H1 (cell line): ENCODE measurements around the gene SHLD1. TPM values are rescaled to one million over a fixed set of nuclear protein-coding genes. Genes with fewer than 3 reads are reported as not detected.

Experiments used
- CTCF ChIA-PET: fragments of 300-600 bp; sonication (Branson Sonifier 250); formaldehyde crosslinking; loops from one replicate; lab custom pipeline; 2021; ENCODE audit not compliant: partially characterized antibody; lab: Charles Lee
- POLR2A ChIA-PET: fragments of 300-600 bp; sonication (Branson Sonifier 250); formaldehyde crosslinking; loops from one replicate; lab custom pipeline; 2021; ENCODE audit warnings: inconsistent platforms; ENCODE audit not compliant: partially characterized antibody; lab: Charles Lee
- DNase-seq, 2 experiments: peaks; one replicate each; pipeline versions ENCODE4 v3.0.0 to v3.0.0-alpha.2; 2010 to 2022; ENCODE audit warnings: low spot score in 2 of 2, low read depth in 1 of 2, mixed read lengths in 1 of 2
- FAIRE-seq: peaks from 2 replicates; lab custom pipeline; 2011; peaks lifted over from hg19 to GRCh38; lab: Jason Lieb, UNC
- H2AFZ ChIP-seq: 2 replicates; pipeline ENCODE4 v1.8.1; 2012; ENCODE audit warnings: low read length, inconsistent platforms
- H2AK5ac ChIP-seq: 2 replicates; pipeline ENCODE4 v1.6.1; 2013; ENCODE audit warnings: low read depth, low read length
- H2BK120ac ChIP-seq: replicated peaks from 2 replicates; pipeline ENCODE3; 2013; ENCODE audit warnings: low read depth, low read length, inconsistent platforms
- H2BK12ac ChIP-seq: 2 replicates; pipeline ENCODE4 v1.6.1; 2013; ENCODE audit warnings: low read depth, low read length
- H2BK15ac ChIP-seq: 2 replicates; pipeline ENCODE4 v1.6.1; 2013; ENCODE audit warnings: low read length
- H2BK20ac ChIP-seq: 2 replicates; pipeline ENCODE4 v1.6.1; 2013; ENCODE audit warnings: low read length
- H2BK5ac ChIP-seq: 2 replicates; pipeline ENCODE4 v1.6.1; 2013; ENCODE audit warnings: low read depth, low read length
- H3K14ac ChIP-seq: 2 replicates; pipeline ENCODE4 v1.6.1; 2013; ENCODE audit warnings: inconsistent platforms; ENCODE audit not compliant: insufficient read length
- H3K18ac ChIP-seq: 2 replicates; pipeline ENCODE4 v1.6.1; 2013; ENCODE audit warnings: low read length; ENCODE audit errors: extremely low read depth
- H3K23ac ChIP-seq: 2 replicates; pipeline ENCODE4 v1.6.1; 2013; ENCODE audit warnings: inconsistent platforms; ENCODE audit not compliant: insufficient read length
- H3K23me2 ChIP-seq: 2 replicates; pipeline ENCODE4 v1.6.1; 2013; ENCODE audit warnings: low read depth, low read length
- H3K27ac ChIP-seq: 2 replicates; pipeline ENCODE4 v1.6.1; 2011; ENCODE audit warnings: low read depth, low read length, inconsistent platforms
- H3K27me3 ChIP-seq, 4 experiments: replicated peaks in 1 of 4; 1 replicate in 1 of 4; 2 replicates in 3 of 4; pipeline versions ENCODE4 v1.6.1 to v1.8.1; 2011 to 2013; ENCODE audit warnings: low read length in 3 of 4, mild to moderate bottlenecking in 3 of 4, inconsistent platforms in 2 of 4, mixed read lengths in 2 of 4, moderate library complexity in 1 of 4; ENCODE audit not compliant: control insufficient read depth in 3 of 4, insufficient read depth in 3 of 4; ENCODE audit errors: extremely low read depth in 1 of 4
- H3K36me3 ChIP-seq, 4 experiments: 2 replicates each; pipeline versions ENCODE4 v1.6.1 to v1.8.1; 2011 to 2013; ENCODE audit warnings: mild to moderate bottlenecking in 4 of 4, low read length in 3 of 4, moderate library complexity in 2 of 4, control low read depth in 1 of 4, inconsistent platforms in 1 of 4; ENCODE audit not compliant: insufficient read depth in 4 of 4, control insufficient read depth in 2 of 4
- H3K4ac ChIP-seq: replicated peaks from 2 replicates; pipeline ENCODE3; 2013; ENCODE audit warnings: low read length, low read depth, mixed read lengths, inconsistent platforms; ENCODE audit not compliant: insufficient read length
- H3K4me1 ChIP-seq, 4 experiments: replicated peaks in 1 of 4; 1 replicate in 1 of 4; 2 replicates in 3 of 4; pipeline versions ENCODE4 v1.6.1 to v1.8.1; 2011 to 2013; ENCODE audit warnings: low read length in 3 of 4, inconsistent platforms in 2 of 4, mixed read lengths in 1 of 4; ENCODE audit not compliant: insufficient read depth in 4 of 4, control insufficient read depth in 3 of 4
- H3K4me2 ChIP-seq, 2 experiments: 2 replicates each; pipeline versions ENCODE4 v1.6.1 to v1.8.1; 2011 to 2013; ENCODE audit warnings: low read depth in 2 of 2, low read length in 2 of 2, control low read depth in 1 of 2, inconsistent platforms in 1 of 2, mild to moderate bottlenecking in 1 of 2; ENCODE audit not compliant: insufficient read depth in 1 of 2
- H3K4me3 ChIP-seq, 4 experiments: fragments of 200-600, 300-600 bp in 1 of 4; sonication (generic), shearing (Covaris generic), sonication (Bioruptor Twin) in 1 of 4; 2 replicates each; pipeline versions ENCODE4 v1.5.1 to v1.8.1; 2011 to 2016; ENCODE audit warnings: low read length in 4 of 4, low read depth in 3 of 4, control low read depth in 2 of 4, inconsistent platforms in 2 of 4, mild to moderate bottlenecking in 2 of 4, mixed read lengths in 1 of 4, moderate library complexity in 1 of 4; ENCODE audit not compliant: insufficient read depth in 2 of 4; ENCODE audit errors: extremely low read depth in 1 of 4
- H3K56ac ChIP-seq: replicated peaks from 2 replicates; pipeline ENCODE3; 2013; ENCODE audit warnings: low read depth, mild to moderate bottlenecking, mixed read lengths, low read length, inconsistent platforms; ENCODE audit not compliant: insufficient read length
- H3K79me1 ChIP-seq: 2 replicates; pipeline ENCODE4 v1.6.1; 2013; ENCODE audit warnings: low read depth, low read length, control low read depth
- H3K79me2 ChIP-seq, 2 experiments: 2 replicates each; pipeline versions ENCODE4 v1.6.1 to v1.8.1; 2012 to 2013; ENCODE audit warnings: low read length in 2 of 2, mild to moderate bottlenecking in 2 of 2, inconsistent platforms in 1 of 2; ENCODE audit not compliant: insufficient read depth in 2 of 2, control insufficient read depth in 1 of 2
- H3K9ac ChIP-seq, 4 experiments: replicated peaks in 1 of 4; 1 replicate in 1 of 4; 2 replicates in 3 of 4; pipeline versions ENCODE4 v1.6.1 to v1.8.1; 2011 to 2013; ENCODE audit warnings: low read depth in 3 of 4, low read length in 3 of 4, control low read depth in 2 of 4, mild to moderate bottlenecking in 2 of 4, moderate library complexity in 2 of 4, inconsistent platforms in 1 of 4; ENCODE audit errors: extremely low read depth in 1 of 4
- H3K9me3 ChIP-seq, 2 experiments: 2 replicates each; pipeline versions ENCODE4 v1.6.1 to v1.8.1; 2012 to 2013; ENCODE audit warnings: mild to moderate bottlenecking in 2 of 2, moderate library complexity in 2 of 2, control low read depth in 1 of 2, inconsistent platforms in 1 of 2, low read depth in 1 of 2, low read length in 1 of 2, mixed read lengths in 1 of 2; ENCODE audit not compliant: insufficient read depth in 2 of 2
- H4K20me1 ChIP-seq, 2 experiments: replicated peaks in 1 of 2; 2 replicates each; pipeline versions ENCODE3 to v1.8.1; 2011 to 2013; ENCODE audit warnings: inconsistent platforms in 2 of 2, low read length in 2 of 2, mild to moderate bottlenecking in 1 of 2; ENCODE audit not compliant: insufficient read depth in 2 of 2, control insufficient read depth in 1 of 2
- H4K5ac ChIP-seq: 2 replicates; pipeline ENCODE4 v1.6.1; 2013; ENCODE audit warnings: low read length, low read depth, mixed read lengths, inconsistent platforms; ENCODE audit not compliant: insufficient read length
- H4K8ac ChIP-seq: 2 replicates; pipeline ENCODE4 v1.8.0; 2013; ENCODE audit warnings: mild to moderate bottlenecking, moderate library complexity, low read length, inconsistent platforms; ENCODE audit not compliant: insufficient read depth; ENCODE audit errors: extremely low read depth
- H4K91ac ChIP-seq: replicated peaks from 2 replicates; pipeline ENCODE3; 2013; ENCODE audit warnings: low read length, mixed read lengths, inconsistent platforms; ENCODE audit not compliant: insufficient read length
- BCL11A ChIP-seq, 2 experiments: IDR thresholded peaks; one replicate each; pipeline ENCODE4 v1.6.1; 2011; ENCODE audit warnings: low read depth in 2 of 2, low read length in 2 of 2, mild to moderate bottlenecking in 2 of 2
- GABPA ChIP-seq: IDR thresholded peaks from 2 replicates; pipeline ENCODE4 v1.6.1; 2011; ENCODE audit warnings: mild to moderate bottlenecking, low read length, moderate library complexity, borderline replicate concordance; ENCODE audit not compliant: insufficient read depth
- WGBS, 2 experiments: shearing (Covaris generic) in 1 of 2; methylation state at CpG; one replicate each; pipeline versions ENCODE4 v1.1.6 to v1.1.7; 2013 to 2015; ENCODE audit warnings: low lambda C conversion rate in 2 of 2, mixed read lengths in 2 of 2, inconsistent platforms in 1 of 2, low coverage in 1 of 2, missing lambda C conversion rate in 1 of 2; ENCODE audit not compliant: insufficient replicate concordance in 2 of 2, insufficient coverage in 1 of 2, insufficient read length in 1 of 2; ENCODE audit errors: extremely low coverage in 1 of 2, missing lambda C conversion rate in 1 of 2; 5-methylcytosine and 5-hydroxymethylcytosine counted together
- polyA plus RNA-seq, 7 experiments: library from polyadenylated mRNA; depleted of rRNA in 3 of 7; stranded (reverse) in 5 of 7; unstranded in 2 of 7; fragments of >200 nt in 5 of 7; fragments of 200-250 nt in 2 of 7; gene quantifications; 1 replicate in 5 of 7; 2 replicates in 1 of 7; 4 replicates in 1 of 7; pipeline versions ENCODE4 v1.2.1 to v1.2.3, GENCODE V29; 2011 to 2013; ENCODE audit warnings: missing spikeins in 2 of 7, mixed read lengths in 2 of 7
- total RNA-seq: library from RNA; stranded (reverse); fragmentation: NEBNext Ultra II Directional; extraction: Animal tissue kit (Norgen Biotek cat#: 25700); gene quantifications from 2 replicates; pipeline ENCODE4 v1.2.1, GENCODE V29; 2021

Gene SHLD1
- total and polyA plus RNA-seq, 2 of the 8 experiments (the other 6 are each of a cell fraction or from before 2014, with no cell fraction given): 4.2 to 6.5 TPM

GRCh38 chr20:5793916-5794315 lies 43.7 kb downstream of the SHLD1 start:
- H3K9ac ChIP-seq: no peak overlapping the region
- H4K20me1 ChIP-seq: no peaks in the 10 kb centered on the region
- H2BK15ac ChIP-seq: no peak overlapping the region
- H3K79me1 ChIP-seq: no peaks in the 10 kb centered on the region; the same call in 1 of the 2 replicates
- H2BK20ac ChIP-seq: no peak overlapping the region
- H4K5ac ChIP-seq: no peak overlapping the region
- H3K79me2 ChIP-seq: no peaks in the 10 kb centered on the region
- FAIRE-seq (no peak), DNase-seq (no peak)
- H3K23me2 ChIP-seq: no peaks in the 10 kb centered on the region
- ChIA-PET POLR2A (no interaction called here), CTCF (interaction anchor here (0.6 to 2.1 kb wide), 4 partner anchors 120 to 545 kb away, joined by 3 to 5 read pairs (median 4); no protein-coding TSS in a partner anchor)
- H3K36me3 ChIP-seq: no peaks in the 10 kb centered on the region
- H4K8ac ChIP-seq: no peak overlapping the region
- H2BK120ac ChIP-seq: no peak overlapping the region
- no peak overlapping the region for H3K18ac ChIP-seq
- no peak overlapping the region; the same call in 1 of the 2 replicates for H2AK5ac ChIP-seq
- peaks cover 0 to 6% (median 3%) of the 10 kb centered on the region in 4 experiments; a peak in 2 of 7 replicates for H3K4me1 ChIP-seq
- no peak overlapping the region for H3K56ac ChIP-seq
- 79% methylated on average over 2 of the region's 2 CpGs; no CpG with 5 or more reads in 1 of the 2 experiments for WGBS, 2 experiments
- H4K91ac ChIP-seq: no peak overlapping the region
- no peak overlapping the region for H3K23ac ChIP-seq
- no peak overlapping the region for H3K14ac ChIP-seq
- no peak overlapping the region for H3K4me2 ChIP-seq
- no peaks in the 10 kb centered on the region for H3K27me3 ChIP-seq
- H2BK5ac ChIP-seq: no peak overlapping the region
- no peak for TF ChIP-seq BCL11A (IDR thresholded peaks at IDR 0.05; ENCODE audit: low read depth in 2 of 2, low read length in 2 of 2)
- no peak for TF ChIP-seq GABPA
- no peak overlapping the region for H3K27ac ChIP-seq
- H3K9me3 ChIP-seq: no peaks in the 10 kb centered on the region
- no peak overlapping the region for H3K4me3 ChIP-seq
- H3K4ac ChIP-seq: no peak overlapping the region
- H2AFZ ChIP-seq: no peak overlapping the region
- no peak overlapping the region for H2BK12ac ChIP-seq
